NCI-H128 (cell line): ENCODE measurements around the gene UBA3.

Experiments
- DNase-seq: peaks from one replicate; lab custom pipeline; 2025; ENCODE audit not compliant: unreplicated experiment; lab: John Stamatoyannopoulos, UW

The UBA3 gene

DNA sequence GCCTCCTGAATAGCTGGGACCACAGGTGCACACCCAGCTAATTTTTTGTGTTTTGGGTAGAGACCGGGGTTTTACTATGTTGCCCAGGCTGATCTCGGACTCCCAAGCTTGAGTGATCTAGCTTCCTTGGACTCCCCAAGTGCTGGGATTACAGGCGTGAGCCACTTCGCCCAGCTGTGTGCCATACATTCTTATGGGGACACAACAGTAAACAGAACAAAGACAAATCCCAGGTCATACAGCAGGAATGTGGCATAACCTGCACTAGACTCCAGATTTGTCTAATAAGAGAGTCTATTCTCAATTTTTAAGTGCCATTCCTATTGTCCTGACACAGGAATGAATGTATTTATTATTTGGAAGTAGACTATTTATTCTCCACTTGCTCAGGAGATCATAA is 22.2 kb upstream of the UBA3 start:
- DNase-seq, result no peak

DNA sequence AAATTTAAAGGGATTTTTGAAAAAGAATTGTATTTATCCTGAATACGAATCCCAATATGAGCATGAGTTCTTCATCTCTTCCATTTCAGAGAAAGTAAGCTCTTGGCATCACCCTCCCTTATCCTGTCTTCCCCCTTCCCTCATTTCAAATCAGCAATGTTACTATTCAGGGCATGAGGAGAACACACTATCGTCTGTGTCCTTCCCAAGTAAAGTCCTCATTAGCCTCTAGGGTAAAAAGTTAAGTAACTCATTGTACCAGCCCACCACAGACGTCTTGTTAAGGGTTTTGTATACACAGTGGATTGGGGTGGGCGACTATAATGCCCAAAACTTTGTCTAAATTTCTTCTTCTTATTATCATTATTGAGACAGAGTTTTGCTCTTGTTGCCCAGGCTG is 19.4 kb upstream of the UBA3 start:
- DNase-seq, result no peak

DNA sequence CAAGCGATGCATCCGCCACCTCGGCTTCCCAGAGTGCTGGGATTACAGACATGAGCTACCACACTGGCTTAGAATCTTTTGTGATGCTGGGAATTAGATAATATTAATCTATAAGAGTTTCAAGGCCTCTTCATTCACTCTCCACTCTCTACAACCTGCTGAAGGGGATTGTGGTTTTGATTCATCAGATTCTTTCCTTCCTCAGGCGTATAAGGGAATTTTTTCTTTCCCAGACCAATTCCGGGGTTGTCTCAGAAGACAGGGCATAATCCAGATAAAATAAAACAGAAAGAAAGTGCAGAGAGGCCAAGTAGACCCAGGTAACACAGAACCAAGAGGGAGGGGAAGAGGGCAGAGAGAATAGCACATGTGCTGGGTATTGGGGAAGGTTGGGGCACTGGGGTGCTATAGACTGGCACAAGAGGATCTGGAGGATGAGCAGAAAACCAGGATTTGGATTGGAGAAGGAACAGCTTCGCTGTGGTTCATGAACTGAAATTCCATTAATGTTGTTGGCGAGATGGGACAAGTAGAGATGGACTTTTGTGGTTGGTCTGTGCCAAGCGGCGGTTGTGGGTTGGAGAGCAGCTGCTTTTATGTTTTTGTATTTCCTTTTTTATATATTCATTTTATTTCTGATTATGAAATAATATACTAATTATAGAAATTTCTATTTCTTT is 17.4 kb upstream of the UBA3 start:
- DNase-seq, result no peak

DNA sequence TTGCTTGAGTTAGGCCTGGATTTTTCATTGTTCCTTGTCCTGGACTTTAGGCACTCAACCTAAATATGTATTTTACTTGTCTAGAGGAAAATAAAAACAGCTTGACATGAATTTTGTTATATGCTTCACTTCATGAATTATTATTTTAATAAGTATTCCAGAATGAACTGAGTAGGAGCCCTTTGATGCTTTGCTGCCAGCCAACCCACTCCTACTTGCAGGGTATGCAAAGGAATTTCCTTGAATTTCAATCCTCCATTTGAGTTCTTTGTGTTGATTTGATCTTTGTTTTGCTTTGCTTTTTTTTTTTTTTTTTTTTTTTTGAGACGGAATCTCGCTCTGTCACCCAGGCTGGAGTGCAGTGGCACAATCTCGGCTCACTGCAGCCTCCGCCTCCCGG is 16.1 kb upstream of the UBA3 start:
- DNase-seq, result no peak

DNA sequence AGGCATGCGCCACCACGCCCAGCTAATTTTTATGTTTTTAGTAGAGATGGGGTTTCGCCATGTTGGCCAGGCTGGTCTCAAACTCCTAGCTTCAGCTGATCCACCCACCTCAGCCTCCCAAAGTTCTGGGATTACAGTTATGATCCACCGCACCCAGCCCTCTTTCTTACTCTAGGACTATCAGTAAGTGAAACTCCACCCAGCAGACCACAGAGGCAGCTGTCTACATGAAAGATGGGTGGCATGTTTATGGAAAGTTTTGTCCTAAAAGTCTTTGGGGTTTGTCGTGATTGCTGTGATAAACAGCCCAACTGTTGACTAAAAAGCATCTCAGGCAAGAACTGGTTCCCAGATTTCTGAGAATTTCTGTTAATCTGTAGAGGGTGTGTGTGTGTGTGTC is 15.5 kb upstream of the UBA3 start:
- no peak for DNase-seq

DNA sequence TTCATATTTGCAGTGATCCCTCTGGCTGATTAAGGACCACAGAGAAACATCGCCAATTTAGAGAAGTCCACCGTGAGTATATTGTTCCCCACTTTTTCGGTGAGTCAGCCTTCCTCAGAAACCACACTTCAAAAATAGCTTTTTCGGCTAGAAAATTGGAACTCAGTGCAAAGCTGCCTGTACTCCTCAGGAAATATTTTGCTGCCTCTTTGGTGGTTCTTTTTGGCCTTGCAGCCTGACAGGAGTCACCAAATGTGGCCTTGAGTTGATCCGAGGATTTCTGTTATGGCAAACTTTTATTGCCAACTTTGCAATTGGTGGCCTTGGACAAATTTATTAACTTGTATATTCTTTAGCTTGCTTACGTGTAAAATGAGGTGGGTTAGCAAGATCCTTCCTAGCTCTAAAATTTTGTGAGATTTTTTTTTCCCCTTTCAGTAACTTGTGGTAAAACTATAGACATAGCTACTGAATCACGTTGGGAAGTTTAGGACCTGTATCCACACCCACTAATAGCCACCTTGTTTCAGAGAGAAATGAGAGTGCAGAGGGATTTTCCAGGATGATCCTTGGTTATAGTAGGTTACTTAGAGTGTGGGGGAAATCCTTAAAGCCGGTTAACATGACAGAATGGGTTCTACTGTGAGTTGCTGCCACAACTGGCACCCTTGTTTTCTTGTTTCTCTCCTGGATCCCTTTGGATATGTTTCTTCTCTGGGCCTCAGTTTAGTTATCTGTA is 14.5 kb upstream of the UBA3 start:
- no peak for DNase-seq

DNA sequence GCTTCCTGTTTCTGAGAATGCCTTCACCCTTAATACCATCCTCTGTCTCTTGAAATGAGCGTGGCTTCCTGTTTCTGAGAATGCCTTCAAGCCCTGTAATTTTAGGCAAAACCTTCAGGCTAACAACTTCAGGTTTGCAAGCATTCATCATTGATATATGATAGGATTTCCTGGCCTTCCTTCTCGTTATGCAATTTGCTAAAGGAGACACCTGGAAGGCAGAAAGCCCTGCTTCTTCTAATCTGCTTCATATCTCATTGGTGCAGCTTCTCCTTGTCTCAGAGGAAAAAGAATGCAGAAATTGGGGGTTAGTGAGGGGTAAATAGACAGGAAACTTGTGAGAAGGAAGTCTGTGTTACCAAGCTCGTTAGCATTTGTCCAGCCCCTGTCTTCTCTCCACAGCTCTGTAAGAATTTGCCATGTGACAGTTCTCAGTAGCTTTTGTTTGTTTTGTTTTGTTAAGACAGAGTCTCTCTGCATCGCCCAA is 11.9 kb upstream of the UBA3 start:
- DNase-seq, result no peak

DNA sequence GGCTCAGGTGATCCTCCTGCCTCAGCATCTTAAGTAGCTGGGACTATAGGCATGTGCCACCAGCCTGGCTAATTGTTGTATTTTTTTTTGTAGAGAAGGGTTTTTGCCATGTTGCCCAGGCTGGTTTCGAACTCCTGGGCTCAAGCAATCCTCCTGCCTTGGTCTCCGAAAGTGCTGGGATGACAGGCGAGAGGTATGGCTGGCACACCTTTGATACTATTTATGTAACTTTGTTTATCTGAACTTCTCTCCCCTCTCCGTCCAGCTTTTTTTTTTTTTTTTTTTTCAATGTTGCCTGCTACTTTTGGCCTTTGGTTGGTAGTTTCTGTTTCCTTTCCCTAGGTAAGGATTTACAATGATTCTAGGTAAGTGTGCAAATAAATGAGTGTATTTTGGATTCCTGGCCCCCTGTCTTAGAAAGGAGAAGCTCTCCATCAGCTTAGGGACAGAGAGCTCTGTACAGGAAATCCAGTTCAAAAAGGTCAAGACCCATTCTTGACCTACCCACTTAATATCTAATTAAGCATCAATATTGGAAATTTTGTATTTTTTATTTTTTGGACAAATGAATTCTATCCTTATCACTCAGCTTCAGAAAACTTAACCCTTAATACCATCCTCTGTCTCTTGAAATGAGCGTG is 11.3 kb upstream of the UBA3 start:
- DNase-seq, result no peak

DNA sequence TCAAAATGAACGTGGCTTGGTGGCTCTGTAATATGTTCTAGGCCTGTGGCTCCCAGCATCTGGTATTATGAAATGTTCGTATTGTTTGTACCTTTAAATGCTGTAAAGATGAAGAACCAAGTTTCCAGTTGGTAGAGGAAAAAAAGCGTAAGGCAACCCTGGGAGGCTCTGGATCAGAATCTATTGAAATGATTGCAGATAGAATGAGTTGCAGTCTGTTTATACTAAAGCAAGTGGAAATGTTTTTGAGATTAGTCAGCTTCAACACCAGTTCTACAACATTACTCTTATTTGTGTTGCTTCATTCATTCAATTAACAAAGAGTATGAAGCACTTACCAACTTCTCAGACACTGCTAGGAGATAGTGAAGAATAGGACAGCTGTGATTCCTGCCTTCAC is 9.9 kb upstream of the UBA3 start:
- DNase-seq, result no peak

DNA sequence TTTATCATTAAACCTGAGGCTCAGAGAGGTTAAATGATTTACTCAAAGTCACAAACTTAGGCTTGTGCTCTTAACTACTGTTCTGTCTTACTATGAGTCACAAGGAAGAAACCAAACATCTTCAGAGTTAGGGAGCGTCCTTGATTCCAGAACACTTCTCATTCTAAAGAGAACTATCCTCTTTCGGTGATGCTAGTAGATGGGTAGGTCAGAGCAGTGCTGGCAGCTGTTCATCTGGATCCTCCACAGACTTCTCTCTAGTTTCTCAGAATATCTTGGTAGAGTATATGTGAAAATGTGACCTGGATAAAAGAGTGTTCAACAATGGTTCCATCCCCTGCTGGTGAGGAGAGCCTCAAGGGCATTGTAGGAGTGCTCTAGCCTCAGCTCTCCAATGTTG is 7.9 kb upstream of the UBA3 start:
- no peak for DNase-seq

DNA sequence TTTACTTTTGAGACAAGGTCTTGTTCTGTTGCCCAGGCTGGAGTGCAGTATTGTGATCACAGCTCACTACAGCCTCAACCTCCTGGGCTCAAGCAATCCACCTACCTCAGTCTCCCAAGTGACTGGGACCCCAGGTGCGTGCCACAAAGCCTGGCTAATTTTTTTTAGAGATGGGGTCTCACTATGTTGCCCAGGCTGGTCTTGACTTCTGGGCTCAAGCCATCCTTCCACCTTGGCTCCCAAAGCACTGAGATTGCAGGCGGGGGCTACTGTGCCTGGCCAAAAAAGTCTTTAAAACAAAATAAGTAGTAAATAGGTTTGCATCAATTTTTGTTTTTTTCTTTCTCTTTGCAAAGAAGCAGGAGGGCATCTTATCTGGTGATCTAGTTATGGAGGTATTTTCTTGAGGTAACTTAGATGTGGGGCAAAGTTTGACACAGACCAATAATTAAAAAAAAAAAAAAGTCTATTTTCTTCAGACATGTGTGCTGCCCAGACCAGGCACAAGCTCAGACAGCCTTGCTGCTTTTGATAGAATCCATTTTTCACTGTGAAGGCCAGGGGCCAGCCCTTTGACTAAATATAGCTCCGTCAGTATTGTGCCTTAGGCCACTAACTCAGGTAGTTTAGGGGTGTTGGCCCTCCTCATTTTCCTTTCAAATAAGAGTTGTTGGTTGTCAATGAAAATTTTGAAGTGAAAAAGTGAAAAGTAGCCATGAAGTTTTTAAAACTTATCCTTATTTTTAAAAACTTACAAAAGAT is 7.0 kb upstream of the UBA3 start:
- no peak for DNase-seq

DNA sequence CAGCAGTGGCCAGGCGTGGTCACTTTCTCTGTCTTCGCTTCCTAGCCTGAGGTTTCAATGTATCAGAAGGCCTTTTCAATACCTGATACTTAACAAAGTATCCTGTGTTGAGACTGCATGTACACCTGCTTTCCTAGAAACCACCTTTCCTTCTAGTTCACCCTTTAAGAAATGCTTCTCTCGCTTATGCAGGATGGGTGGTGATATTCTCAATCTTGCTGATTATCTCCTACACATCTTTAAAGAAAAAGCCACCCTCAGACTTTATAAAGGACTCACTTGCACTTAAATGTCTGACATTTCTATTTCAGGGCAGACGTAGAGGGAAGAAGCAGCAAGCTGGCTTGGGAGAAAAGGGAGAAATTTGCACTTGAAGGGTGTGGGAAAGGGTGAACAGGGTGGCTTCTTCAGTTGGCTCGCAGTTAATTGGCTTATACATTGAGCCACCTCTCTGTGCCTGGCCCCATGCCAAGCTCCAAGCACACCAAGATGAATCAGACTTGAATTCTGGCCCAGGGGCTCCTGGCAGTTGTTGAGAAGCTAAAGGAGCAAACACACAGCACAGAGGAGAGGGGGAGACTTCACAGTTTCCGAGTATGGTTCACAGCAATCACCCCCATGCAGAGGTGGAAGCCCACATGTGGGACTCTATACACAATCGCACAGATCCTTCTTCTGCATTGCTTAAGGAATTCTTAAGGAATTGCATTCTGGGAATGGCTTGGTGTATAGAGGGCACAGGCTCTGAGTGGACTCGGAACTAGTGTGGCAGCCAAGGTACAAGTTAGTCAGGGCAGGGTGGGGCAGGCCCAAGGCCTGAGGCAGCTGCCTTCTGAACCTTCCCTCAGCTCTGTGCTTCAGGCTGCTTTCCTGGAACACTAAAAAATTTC is 5.9 kb upstream of the UBA3 start:
- peak; percentile 23 for DNase-seq

DNA sequence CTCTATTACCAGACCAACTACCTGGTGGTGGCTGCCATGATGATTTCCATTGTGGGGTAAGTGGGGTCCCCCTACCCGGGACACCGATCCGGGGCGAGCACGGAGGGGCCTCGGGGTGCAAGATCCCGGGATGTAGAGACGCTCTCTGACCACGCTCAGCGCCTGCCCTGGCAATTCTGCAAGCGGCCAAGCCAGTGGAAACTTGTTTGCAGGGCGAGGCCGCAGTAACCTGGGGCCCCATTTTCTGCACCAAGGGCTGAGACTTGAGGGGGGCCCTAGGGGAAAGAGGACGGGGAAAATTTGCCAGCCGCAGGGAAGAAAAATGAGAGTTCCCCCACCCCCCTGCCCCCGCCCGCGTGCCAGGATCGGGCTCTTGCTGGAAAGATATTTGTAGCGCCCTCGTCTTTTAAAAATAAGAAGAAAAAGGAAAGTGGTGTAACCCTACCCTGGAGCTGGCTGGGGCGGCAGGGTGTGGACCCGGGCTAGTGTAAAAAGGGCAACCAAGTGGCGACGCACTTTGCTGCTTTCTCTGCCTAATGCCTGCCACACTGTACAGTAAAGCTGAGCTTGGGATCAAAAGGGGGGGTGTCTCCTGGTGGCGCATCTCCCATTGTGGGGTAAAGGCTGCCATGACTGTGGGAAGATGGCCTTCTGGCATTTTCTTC is 5.1 kb upstream of the UBA3 start:
- DNase-seq, result no peak

DNA sequence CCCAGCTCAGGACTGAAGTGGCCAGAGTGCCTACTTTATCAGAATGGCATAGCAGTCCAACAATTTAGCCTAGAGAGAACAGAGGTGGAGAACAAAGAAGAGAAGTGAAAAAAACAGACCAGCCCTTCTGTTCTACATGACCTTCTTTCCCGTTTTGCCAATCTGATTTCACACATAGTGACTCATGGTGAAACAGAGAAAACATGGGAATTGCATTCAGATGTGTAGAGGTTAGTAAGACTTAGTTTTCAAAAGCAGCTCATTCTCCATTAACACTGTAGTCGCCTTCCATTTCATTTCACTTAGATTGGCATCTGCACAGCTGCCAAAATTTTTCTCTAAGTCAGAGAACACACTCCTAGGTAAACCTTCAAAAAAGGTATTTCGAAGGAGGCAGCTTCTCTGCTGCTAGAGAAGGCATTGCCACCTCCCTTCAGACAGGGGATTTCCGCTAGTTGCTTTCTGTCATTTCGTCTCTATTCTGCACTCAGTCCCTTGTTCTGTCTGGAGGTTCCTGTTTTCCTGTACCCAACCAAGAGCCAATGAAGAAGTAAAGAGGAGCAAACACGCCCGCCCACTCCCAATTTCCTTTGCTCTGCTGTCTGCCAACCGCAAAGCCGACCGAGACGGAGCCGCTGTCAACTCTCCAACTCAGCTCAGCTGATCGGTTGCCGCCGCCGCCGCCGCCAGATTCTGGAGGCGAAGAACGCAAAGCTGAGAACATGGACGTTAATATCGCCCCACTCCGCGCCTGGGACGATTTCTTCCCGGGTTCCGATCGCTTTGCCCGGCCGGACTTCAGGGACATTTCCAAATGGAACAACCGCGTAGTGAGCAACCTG is 4.4 kb upstream of the UBA3 start, which contains the start of gene ARL6IP5:
Gene ARL6IP5 (plus strand): TSS at position 612 of the 842 bp plus-strand sequence. CDS start 111 bp downstream, at position 723.
- peak; percentile 55 for DNase-seq

DNA sequence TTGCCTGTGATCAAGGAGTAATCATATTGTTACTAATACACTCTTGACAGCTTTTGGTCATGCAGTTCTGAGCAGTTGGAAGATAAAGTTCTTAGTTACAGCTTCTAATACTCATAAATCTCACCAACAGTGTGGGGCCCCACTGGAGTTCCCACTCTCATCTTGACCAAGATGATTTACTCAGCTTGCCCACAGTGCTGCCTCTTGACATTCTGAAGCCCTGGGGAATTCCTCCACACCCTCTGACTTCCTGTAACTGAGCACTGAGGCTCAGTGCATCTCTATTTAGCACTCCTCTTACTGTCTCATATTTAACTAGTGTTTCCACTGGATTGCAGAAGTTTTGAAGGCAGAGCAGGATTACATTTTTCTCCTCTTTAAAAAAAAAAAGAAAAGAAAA is 2.6 kb upstream of the UBA3 start:
- DNase-seq, result no peak

DNA sequence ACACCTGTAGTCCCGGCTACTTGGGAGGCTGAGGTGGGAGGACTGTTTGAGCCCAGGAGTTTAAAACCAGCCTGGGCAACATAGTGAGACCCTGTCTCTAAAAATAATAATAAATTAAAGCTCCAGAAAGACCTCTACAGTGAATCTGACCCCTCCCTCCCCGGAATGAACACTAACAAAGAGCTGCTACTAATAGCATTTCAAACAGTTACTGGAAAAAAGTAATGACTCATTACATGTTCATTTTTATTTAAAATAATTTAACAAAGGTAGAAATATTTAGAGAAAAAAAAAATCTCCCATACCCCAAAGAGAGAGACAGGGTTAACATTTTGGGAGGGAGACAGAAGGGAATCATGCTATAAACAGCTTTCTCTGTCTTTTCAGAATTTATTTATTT is 2.2 kb upstream of the UBA3 start:
- no peak for DNase-seq

DNA sequence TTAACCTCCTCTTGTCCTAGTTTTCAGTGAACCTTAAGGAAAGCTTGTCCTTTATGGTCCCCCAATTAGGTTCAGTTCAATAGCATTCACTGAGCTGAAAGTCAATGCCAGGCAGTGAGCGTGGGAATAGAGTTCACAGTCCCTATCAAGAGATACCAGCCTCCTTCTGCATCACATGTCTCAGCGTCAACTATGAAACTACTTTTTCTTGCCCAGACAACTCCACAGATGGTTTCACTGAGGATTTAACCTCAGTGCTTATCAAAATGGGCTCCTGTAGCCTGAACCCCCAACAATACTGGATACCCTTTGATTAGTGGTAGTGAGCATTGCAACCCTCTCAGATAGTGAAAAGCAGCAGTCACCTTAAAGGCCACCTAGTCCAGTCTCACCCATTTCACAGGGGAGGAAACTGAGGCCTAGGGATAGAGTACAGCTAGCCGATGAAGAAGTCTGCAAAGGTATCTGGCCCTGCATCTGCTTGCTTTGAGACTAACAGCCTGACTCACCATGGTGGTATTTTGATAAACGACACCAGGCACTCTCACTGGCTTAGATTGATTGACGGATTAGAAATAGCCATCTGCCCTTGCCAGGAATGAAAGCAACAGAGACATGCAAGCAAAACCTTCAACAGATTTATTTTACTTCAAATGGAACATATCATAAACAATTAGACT is 1.6 kb upstream of the UBA3 start:
- no peak for DNase-seq
